LNCAP (cell line): Measurements from ENCODE around the gene CDH13.

ENCODE experiments used
- TF ChIP-seq, protein P1 (sequence below): fragments of 450-650 bp; IDR thresholded peaks from 2 replicates; pipeline ENCODE4 v1.5.1; 2017; ENCODE audit warnings: mild to moderate bottlenecking

The CDH13 gene

DNA sequence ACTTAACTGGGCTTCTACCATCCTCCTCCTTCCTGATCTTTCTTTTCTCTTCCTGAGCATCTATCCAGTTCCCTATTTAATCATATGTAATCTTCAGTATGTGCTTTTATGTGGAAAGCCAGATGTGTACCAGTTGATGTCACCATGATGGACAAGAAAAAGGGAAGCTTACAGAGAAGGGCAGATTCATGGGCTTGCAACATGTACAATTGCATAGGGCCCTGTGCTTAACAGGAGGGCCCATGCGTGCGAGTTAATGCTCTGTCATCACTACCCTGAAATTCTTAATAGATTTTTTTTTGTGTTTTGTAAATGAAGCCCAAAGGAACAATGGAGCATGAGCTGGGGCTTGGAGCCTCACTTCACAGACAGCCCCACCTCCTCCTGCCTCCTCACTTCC is 124.3 kb downstream of the CDH13 start:
- TF ChIP-seq, protein P1, sequence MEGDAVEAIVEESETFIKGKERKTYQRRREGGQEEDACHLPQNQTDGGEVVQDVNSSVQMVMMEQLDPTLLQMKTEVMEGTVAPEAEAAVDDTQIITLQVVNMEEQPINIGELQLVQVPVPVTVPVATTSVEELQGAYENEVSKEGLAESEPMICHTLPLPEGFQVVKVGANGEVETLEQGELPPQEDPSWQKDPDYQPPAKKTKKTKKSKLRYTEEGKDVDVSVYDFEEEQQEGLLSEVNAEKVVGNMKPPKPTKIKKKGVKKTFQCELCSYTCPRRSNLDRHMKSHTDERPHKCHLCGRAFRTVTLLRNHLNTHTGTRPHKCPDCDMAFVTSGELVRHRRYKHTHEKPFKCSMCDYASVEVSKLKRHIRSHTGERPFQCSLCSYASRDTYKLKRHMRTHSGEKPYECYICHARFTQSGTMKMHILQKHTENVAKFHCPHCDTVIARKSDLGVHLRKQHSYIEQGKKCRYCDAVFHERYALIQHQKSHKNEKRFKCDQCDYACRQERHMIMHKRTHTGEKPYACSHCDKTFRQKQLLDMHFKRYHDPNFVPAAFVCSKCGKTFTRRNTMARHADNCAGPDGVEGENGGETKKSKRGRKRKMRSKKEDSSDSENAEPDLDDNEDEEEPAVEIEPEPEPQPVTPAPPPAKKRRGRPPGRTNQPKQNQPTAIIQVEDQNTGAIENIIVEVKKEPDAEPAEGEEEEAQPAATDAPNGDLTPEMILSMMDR, result no peak

DNA sequence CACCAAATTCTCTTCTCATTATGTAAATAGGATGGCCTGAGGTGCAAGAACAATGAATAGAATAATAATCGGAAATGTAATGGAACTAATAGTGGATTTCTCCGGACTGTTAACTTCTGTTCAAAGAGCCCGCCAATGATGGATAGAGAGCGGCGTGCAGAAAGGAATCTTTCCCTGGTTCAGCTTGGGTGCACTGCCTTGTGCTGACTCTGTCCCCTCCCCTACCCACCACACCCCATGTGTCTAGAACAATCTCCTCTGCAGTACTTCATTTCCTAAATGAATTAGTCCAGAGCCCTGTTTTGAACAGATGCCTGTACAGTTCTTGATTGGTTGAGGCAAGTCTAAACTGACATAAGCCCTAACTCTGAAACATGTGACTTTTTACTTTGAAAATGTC is 125.4 kb downstream of the CDH13 start:
- TF ChIP-seq, protein P1, result no peak

DNA sequence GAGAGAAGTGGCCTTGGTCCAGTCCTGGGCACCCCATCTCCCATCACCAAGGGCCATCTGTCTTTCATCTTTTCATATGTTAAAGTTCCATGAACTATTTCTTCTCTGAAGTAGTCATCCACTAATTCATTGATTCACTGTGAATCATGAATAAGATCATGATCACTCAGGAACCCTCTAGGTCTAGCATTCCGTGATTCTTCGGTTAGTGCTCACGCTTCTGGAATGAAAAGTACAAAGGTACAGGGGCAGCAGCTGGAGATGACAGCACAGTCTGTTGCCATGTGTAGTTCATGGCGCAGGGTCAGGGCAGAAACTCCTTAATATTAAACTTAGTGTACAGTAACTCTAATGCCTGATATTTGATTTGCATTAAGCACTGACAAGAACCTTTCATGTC is 127.1 kb downstream of the CDH13 start:
- TF ChIP-seq, protein P1, result no peak

DNA sequence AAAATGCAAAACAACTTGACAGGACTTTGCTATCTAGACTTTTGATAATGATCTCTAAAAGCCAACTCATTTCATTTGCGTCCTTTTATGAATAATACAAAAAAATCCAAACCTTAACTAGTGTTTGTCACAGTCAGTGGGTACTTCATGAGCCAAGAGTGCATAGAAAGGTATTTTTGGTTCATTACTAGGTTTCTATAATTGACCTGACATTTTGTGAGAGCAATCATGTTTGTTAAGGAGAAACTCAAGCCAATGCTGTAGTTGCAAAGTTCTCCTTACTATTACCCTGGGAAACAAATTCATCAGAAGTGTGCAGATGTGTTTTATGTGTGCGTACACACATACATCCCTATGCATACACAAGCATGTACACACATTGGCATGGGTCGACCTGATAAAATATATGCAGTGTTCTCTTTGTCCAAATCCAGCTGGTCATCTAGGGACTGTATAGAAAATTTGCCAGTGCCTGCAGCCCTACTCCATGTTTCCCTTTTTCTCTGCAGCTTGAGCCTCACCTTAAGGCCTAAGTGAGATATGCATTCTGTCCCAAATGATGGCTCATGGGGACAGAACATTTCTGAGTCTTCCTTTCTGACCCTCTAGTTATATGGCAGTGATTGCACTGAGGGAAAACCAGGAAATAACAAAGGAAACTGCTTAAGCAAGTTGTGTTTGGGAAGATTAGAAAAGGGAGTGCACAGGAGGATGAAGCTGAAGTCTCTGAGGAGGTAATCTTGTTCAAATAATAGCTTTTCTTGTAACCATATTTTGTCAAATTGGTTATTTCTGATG is 128.1 kb downstream of the CDH13 start:
- TF ChIP-seq, protein P1, result no peak

DNA sequence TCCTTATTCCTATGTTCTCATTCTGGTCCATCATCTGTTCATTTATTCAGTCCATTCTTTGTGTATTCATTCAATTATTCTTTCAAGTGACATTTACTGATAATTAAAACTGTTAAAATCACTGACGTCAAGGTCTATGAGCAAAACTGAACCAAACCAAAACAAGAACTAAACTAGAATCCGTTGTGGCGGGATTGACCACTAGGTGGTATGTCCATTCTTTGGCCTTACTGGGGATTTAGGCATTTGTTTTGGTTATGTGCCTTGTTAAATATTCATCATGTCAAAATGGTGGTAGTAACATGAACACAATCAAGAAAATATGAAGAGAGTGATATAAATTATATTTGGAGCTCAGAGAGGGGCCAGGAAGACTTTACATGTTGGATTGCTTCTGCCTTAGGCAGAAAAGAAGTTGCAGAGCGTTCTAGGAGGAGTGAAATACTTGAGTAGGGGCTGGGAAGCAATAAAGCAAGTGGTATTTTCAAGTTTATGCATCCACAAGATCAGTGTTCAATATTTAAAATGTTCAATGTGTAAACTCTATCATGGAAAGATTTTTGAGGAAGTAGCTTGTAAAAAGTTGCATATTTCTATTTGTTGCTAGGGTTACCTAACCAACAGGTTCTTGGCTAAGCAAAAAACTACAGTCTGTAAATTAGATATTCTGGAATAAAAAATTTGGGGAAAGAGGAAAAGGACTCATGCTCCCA is 129.0 kb downstream of the CDH13 start:
- TF ChIP-seq, protein P1, result no peak

DNA sequence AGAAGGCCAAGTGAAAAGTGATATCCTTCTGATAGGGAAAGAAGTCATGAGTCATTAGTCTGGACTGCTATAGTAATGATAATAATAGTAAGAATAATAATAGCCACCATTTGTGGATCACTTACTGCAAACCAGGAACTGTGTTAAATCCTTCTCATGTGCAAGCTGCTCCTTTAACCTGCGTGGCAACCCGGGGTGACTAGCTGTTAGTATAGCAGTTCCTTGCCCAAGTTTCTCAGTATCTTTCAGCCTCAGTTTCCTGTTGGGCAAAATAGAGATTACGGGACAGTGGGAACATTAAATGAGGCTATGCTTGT is 129.5 kb downstream of the CDH13 start:
- TF ChIP-seq, protein P1, result no peak

DNA sequence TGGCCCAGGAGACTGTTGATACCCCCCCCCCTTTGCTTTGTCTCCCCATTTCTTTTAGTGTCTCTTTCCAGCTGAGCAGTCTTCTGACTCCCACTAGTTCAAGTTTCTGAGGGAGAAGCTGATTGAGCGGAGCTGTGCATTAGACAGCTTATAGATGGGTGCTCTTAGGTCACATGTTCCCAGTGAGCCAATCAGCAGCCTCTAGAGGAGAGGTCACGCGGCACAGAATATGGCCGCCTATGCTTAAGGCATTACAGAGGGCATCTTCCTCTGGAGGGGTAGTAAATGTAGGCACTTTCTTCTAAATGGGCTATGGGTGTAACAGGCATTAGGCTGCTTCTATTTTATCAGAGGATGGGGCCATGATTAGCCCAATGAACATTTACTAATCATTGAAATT is 131.6 kb downstream of the CDH13 start:
- TF ChIP-seq, protein P1, result no peak
